CD4-positive, CD25-positive, alpha-beta regulatory T cell (primary cell): ENCODE measurements around the gene RPGR. TPM values are rescaled to one million over a fixed set of nuclear protein-coding genes. Genes with fewer than 3 reads are reported as not detected.
A peak's percentile ranks its signal among the peaks of the same experiment; 100 is the strongest.

ENCODE experiments used
- ATAC-seq, 2 donors: fragments of 150-1000 bp; cut with Tn5 transposase; one replicate each; pipeline ENCODE4 v1.10.0; 2021; ENCODE audit warnings: low read depth in 2 of 2, moderate number of reproducible peaks in 2 of 2, moderate library complexity in 1 of 2
- DNase-seq, 3 donors: peaks; one replicate each; pipeline versions ENCODE4 v3.0.0 to v3.0.0-alpha.2; 2012 to 2022; ENCODE audit warnings: mixed read lengths in 1 of 3
- H3K27ac ChIP-seq: one replicate; pipeline ENCODE4 v1.7.0; 2013; ENCODE audit warnings: mild to moderate bottlenecking, low read length; ENCODE audit not compliant: insufficient read depth, poor library complexity, severe bottlenecking
- H3K27me3 ChIP-seq: one replicate; pipeline ENCODE4 v1.7.0; 2013; ENCODE audit warnings: low read length; ENCODE audit not compliant: control insufficient read depth, insufficient read depth
- H3K36me3 ChIP-seq: one replicate; pipeline ENCODE4 v1.7.0; 2013; ENCODE audit warnings: mild to moderate bottlenecking, low read length, moderate library complexity; ENCODE audit not compliant: control insufficient read depth, insufficient read depth
- H3K4me1 ChIP-seq: 2 replicates; pipeline ENCODE4 v1.7.0; 2013; ENCODE audit warnings: mild to moderate bottlenecking, low read length; ENCODE audit not compliant: insufficient read depth, control insufficient read depth, poor library complexity, severe bottlenecking
- H3K4me3 ChIP-seq: one replicate; pipeline ENCODE4 v1.7.0; 2013; ENCODE audit warnings: low read depth, mild to moderate bottlenecking, low read length, moderate library complexity
- H3K9me3 ChIP-seq, 2 experiments: 1 replicate in 1 of 2; 2 replicates in 1 of 2; pipeline ENCODE4 v1.7.0; 2013; ENCODE audit warnings: low read length in 2 of 2, mild to moderate bottlenecking in 1 of 2, moderate library complexity in 1 of 2; ENCODE audit not compliant: control insufficient read depth in 2 of 2
- H3K27ac Mint-ChIP-seq, 3 donors: one replicate each; pipeline ENCODE4 v1.8.0; 2020 to 2022; ENCODE audit warnings: mild to moderate bottlenecking in 3 of 3, mixed read lengths in 3 of 3, moderate library complexity in 2 of 3
- H3K27me3 Mint-ChIP-seq: one replicate; pipeline ENCODE4 v1.8.0; 2022; ENCODE audit warnings: mild to moderate bottlenecking, mixed read lengths
- H3K36me3 Mint-ChIP-seq: one replicate; pipeline ENCODE4 v1.8.0; 2020; ENCODE audit warnings: mixed read lengths
- H3K4me1 Mint-ChIP-seq, 4 donors: one replicate each; pipeline ENCODE4 v1.8.0; 2020 to 2022; ENCODE audit warnings: mixed read lengths in 4 of 4, mild to moderate bottlenecking in 1 of 4
- H3K4me3 Mint-ChIP-seq, 4 donors: one replicate each; pipeline ENCODE4 v1.8.0; 2020 to 2022; ENCODE audit warnings: mild to moderate bottlenecking in 4 of 4, mixed read lengths in 4 of 4, moderate library complexity in 3 of 4
- H3K9me3 Mint-ChIP-seq, 7 donors: one replicate each; pipeline ENCODE4 v1.8.0; 2020 to 2022; ENCODE audit warnings: mixed read lengths in 7 of 7, mild to moderate bottlenecking in 3 of 7, moderate library complexity in 2 of 7
- polyA plus RNA-seq, 4 donors: library from polyadenylated mRNA; unstranded; fragments of 300-500 nt; fragmentation: Illumina TruSeq; gene quantifications; one replicate each; pipeline ENCODE4 v1.2.3, GENCODE V29; 2021
- total RNA-seq: library from RNA; stranded (reverse); gene quantifications from one replicate; pipeline ENCODE4 v1.2.3, GENCODE V29; 2022

Gene RPGR
- total and polyA plus RNA-seq, 5 donors from 2014 or later, result 3.8 to 18.1 (median 4.9) TPM

GRCh38 chrX:38277136-38277535 lies 50.2 kb downstream of the RPGR start:
- H3K36me3 ChIP-seq, result no peaks in the 10 kb centered on the region
- peaks cover 6% of the 10 kb centered on the region for H3K36me3 Mint-ChIP-seq

GRCh38 chrX:38276089-38276488 lies 51.2 kb downstream of the RPGR start:
- Mint-ChIP-seq H3K27ac (no peak overlapping the region), H3K9me3 (no peaks in the 10 kb centered on the region), H3K36me3 (peaks cover 6% of the 10 kb centered on the region), H3K4me1 (peaks cover 0 to 2% (median 0%) of the 10 kb centered on the region in 4 donors), H3K27me3 (no peaks in the 10 kb centered on the region), H3K4me3 (no peak overlapping the region)
- DNase-seq (no peak), ATAC-seq (no peak)
- no peaks in the 10 kb centered on the region for H3K9me3 ChIP-seq
- no peak overlapping the region for H3K27ac ChIP-seq
- no peaks in the 10 kb centered on the region for H3K4me1 ChIP-seq
- no peaks in the 10 kb centered on the region for H3K27me3 ChIP-seq
- H3K4me3 ChIP-seq, result no peak overlapping the region
- no peaks in the 10 kb centered on the region for H3K36me3 ChIP-seq

More at GRCh38 chrX:38277136-38277535, 50.2 kb downstream of the RPGR start:
- no peak overlapping the region for H3K27ac ChIP-seq
- no peak for ATAC-seq
- H3K4me1 ChIP-seq, result no peaks in the 10 kb centered on the region
- no peak for DNase-seq
- no peaks in the 10 kb centered on the region for H3K27me3 ChIP-seq
- no peak overlapping the region for H3K4me3 ChIP-seq
- Mint-ChIP-seq H3K27me3 (no peaks in the 10 kb centered on the region), H3K4me3 (no peak overlapping the region), H3K4me1 (peaks cover 0 to under 1% (median 0%) of the 10 kb centered on the region in 4 donors), H3K27ac (no peak overlapping the region), H3K9me3 (no peaks in the 10 kb centered on the region)
- H3K9me3 ChIP-seq, result no peaks in the 10 kb centered on the region

- Mint-ChIP-seq H3K27ac (no peak overlapping the region), H3K4me3 (no peak overlapping the region), H3K4me1 (peaks cover 0 to 2% (median 0%) of the 10 kb centered on the region in 4 donors), H3K36me3 (peaks cover 9% of the 10 kb centered on the region), H3K27me3 (no peaks in the 10 kb centered on the region), H3K9me3 (no peaks in the 10 kb centered on the region)
- Histone ChIP-seq H3K4me3 (no peak overlapping the region), H3K4me1 (no peaks in the 10 kb centered on the region), H3K27me3 (no peaks in the 10 kb centered on the region), H3K27ac (no peak overlapping the region), H3K9me3 (no peaks in the 10 kb centered on the region), H3K36me3 (no peaks in the 10 kb centered on the region)
- ATAC-seq (no peak), DNase-seq (no peak)
Observed at GRCh38 chrX:38275615-38276014, 51.7 kb downstream of the RPGR start.

GRCh38 chrX:38273453-38273852 lies 53.9 kb downstream of the RPGR start:
- Histone ChIP-seq H3K4me1 (no peaks in the 10 kb centered on the region), H3K27ac (no peak overlapping the region), H3K9me3 (no peaks in the 10 kb centered on the region), H3K27me3 (no peaks in the 10 kb centered on the region), H3K36me3 (no peaks in the 10 kb centered on the region), H3K4me3 (no peak overlapping the region)
- Mint-ChIP-seq H3K4me1 (peaks cover 0 to 2% (median 0%) of the 10 kb centered on the region in 4 donors), H3K4me3 (no peak overlapping the region), H3K27me3 (no peaks in the 10 kb centered on the region), H3K9me3 (no peaks in the 10 kb centered on the region), H3K27ac (no peak overlapping the region), H3K36me3 (peaks cover 15% of the 10 kb centered on the region)
- DNase-seq, result no peak
- ATAC-seq, result no peak

- peak overlapping the region in 1 of 3 donors; percentile 5 for H3K27ac Mint-ChIP-seq
- H3K27me3 Mint-ChIP-seq, result no peaks in the 10 kb centered on the region
- no peak overlapping the region for H3K4me3 Mint-ChIP-seq
- H3K27ac ChIP-seq, result no peak overlapping the region
- ATAC-seq, result no peak
- H3K4me3 ChIP-seq, result no peak overlapping the region
- H3K36me3 ChIP-seq, result no peaks in the 10 kb centered on the region
- H3K27me3 ChIP-seq, result no peaks in the 10 kb centered on the region
- no peaks in the 10 kb centered on the region for H3K9me3 ChIP-seq
- H3K4me1 ChIP-seq, result no peaks in the 10 kb centered on the region
- H3K9me3 Mint-ChIP-seq, result peaks cover 0 to 1% (median 0%) of the 10 kb centered on the region in 7 donors
- DNase-seq, result no peak
- peaks cover 17% of the 10 kb centered on the region for H3K36me3 Mint-ChIP-seq
- peaks cover 0 to 2% (median 0%) of the 10 kb centered on the region in 4 donors for H3K4me1 Mint-ChIP-seq
Observed at GRCh38 chrX:38271154-38271716, 56.1 kb downstream of the RPGR start.

GRCh38 chrX:38268011-38268410 lies 59.3 kb downstream of the RPGR start:
- Mint-ChIP-seq H3K36me3 (peaks cover 14% of the 10 kb centered on the region), H3K27ac (no peak overlapping the region), H3K4me1 (peaks cover 0 to 2% (median 0%) of the 10 kb centered on the region in 4 donors), H3K27me3 (no peaks in the 10 kb centered on the region), H3K9me3 (peaks cover 0 to 1% (median 0%) of the 10 kb centered on the region in 7 donors), H3K4me3 (no peak overlapping the region)
- Histone ChIP-seq H3K36me3 (no peaks in the 10 kb centered on the region), H3K9me3 (no peaks in the 10 kb centered on the region), H3K27ac (no peak overlapping the region), H3K27me3 (no peaks in the 10 kb centered on the region), H3K4me3 (no peak overlapping the region), H3K4me1 (no peaks in the 10 kb centered on the region)
- ATAC-seq (no peak), DNase-seq (no peak)

GRCh38 chrX:38262715-38263620 lies 64.3 kb downstream of the RPGR start:
- H3K9me3 ChIP-seq, result no peaks in the 10 kb centered on the region
- Mint-ChIP-seq H3K4me1 (no peaks in the 10 kb centered on the region), H3K9me3 (peaks cover 0 to 1% (median 0%) of the 10 kb centered on the region in 7 donors), H3K27ac (no peak overlapping the region), H3K4me3 (no peak overlapping the region), H3K27me3 (no peaks in the 10 kb centered on the region), H3K36me3 (peaks cover 3% of the 10 kb centered on the region)
- DNase-seq, result no peak
- ATAC-seq, result no peak
- H3K4me1 ChIP-seq, result no peaks in the 10 kb centered on the region
- no peaks in the 10 kb centered on the region for H3K36me3 ChIP-seq
- H3K27ac ChIP-seq, result no peak overlapping the region
- H3K4me3 ChIP-seq, result no peak overlapping the region
- H3K27me3 ChIP-seq, result no peaks in the 10 kb centered on the region
